Neural progenitor cell (in vitro differentiated cells): ENCODE measurements around the gene OSTM1.

Experiments
- CTCF ChIP-seq: fragments of 200-600 bp; sonication (generic); IDR thresholded peaks from 2 replicates; pipeline ENCODE4 v1.5.1; 2017; ENCODE audit warnings: antibody characterized with exemption, mild to moderate bottlenecking
- EZH2 ChIP-seq: fragments of 200-600 bp; sonication (generic); IDR thresholded peaks from 2 replicates; pipeline ENCODE4 v1.6.1; 2017; ENCODE audit warnings: antibody characterized with exemption, mild to moderate bottlenecking, moderate library complexity
- EZH2phosphoT487 ChIP-seq: fragments of 200-600 bp; sonication (generic); IDR thresholded peaks from 2 replicates; pipeline ENCODE4 v1.6.1; 2017; ENCODE audit warnings: antibody characterized with exemption

- TF ChIP-seq CTCF (no peak), EZH2 (peak; percentile 39), EZH2phosphoT487 (no peak)
Measured at GRCh38 chr6:108074359-108075144, at the start of gene OSTM1.
